NCI-H2196 treated with DMSO at 0.1 percent for 48 hours (cell line): ENCODE measurements around the gene MARK2.
A peak's percentile ranks its signal among the peaks of the same experiment; 100 is the strongest.

Experiments used
- DNase-seq: peaks from one replicate; lab custom pipeline; 2025; ENCODE audit not compliant: unreplicated experiment; lab: John Stamatoyannopoulos, UW

Gene MARK2

GRCh38 chr11:63879598-63880402 is 40.9 kb downstream of the MARK2 start:
- DNase-seq = no peak

GRCh38 chr11:63880403-63880790 is 41.5 kb downstream of the MARK2 start:
- no peak for DNase-seq

- no peak for DNase-seq
These were observed 43.8 kb downstream of the MARK2 start for GRCh38 chr11:63882555-63883242.

- DNase-seq = no peak
These were observed 44.9 kb downstream of the MARK2 start for GRCh38 chr11:63883791-63884190.

- no peak for DNase-seq
These were observed 45.5 kb downstream of the MARK2 start for GRCh38 chr11:63884196-63884932.

- DNase-seq = no peak
These were observed 48.6 kb downstream of the MARK2 start for GRCh38 chr11:63887386-63887999.

- DNase-seq = peak; percentile 85
These were observed 49.5 kb downstream of the MARK2 start for GRCh38 chr11:63888170-63889086.

GRCh38 chr11:63889344-63889743 is 50.4 kb downstream of the MARK2 start:
- DNase-seq = no peak

- no peak for DNase-seq
These were observed 51.5 kb downstream of the MARK2 start for GRCh38 chr11:63890368-63890767.

GRCh38 chr11:63892228-63892627 is 53.3 kb downstream of the MARK2 start:
- no peak for DNase-seq

GRCh38 chr11:63893355-63893754 is 54.4 kb downstream of the MARK2 start:
- no peak for DNase-seq

GRCh38 chr11:63896071-63896470 is 57.2 kb downstream of the MARK2 start:
- peak; percentile 46 for DNase-seq

GRCh38 chr11:63897459-63898146 is 58.7 kb downstream of the MARK2 start:
- DNase-seq = no peak

- DNase-seq = no peak
These were observed 62.8 kb downstream of the MARK2 start for GRCh38 chr11:63901660-63902059.

GRCh38 chr11:63903884-63904283 is 65.0 kb downstream of the MARK2 start:
- DNase-seq = no peak

GRCh38 chr11:63904743-63905142 is 65.8 kb downstream of the MARK2 start:
- DNase-seq = no peak

- no peak for DNase-seq
These were observed 66.3 kb downstream of the MARK2 start for GRCh38 chr11:63905179-63905578.

GRCh38 chr11:63906087-63906486 is 67.2 kb downstream of the MARK2 start:
- DNase-seq = no peak

- DNase-seq = no peak
These were observed 67.7 kb downstream of the MARK2 start for GRCh38 chr11:63906585-63906984.

GRCh38 chr11:63907063-63907462 is 68.2 kb downstream of the MARK2 start:
- no peak for DNase-seq
